GM19328 (cell line): ENCODE measurements around the gene PLCB4.

Experiments
- ATAC-seq: cut with Tn5 transposase; IDR thresholded peaks from one replicate; pipeline ENCODE4 v1.9.1; 2021; ENCODE audit warnings: mild to moderate bottlenecking, moderate library complexity; ENCODE audit not compliant: unreplicated experiment

The PLCB4 gene

GRCh38 chr20:9390441-9390840, 321.6 kb downstream of the PLCB4 start:
- no peak for ATAC-seq

GRCh38 chr20:9392892-9393857, 324.3 kb downstream of the PLCB4 start:
- ATAC-seq: no peak

- no peak for ATAC-seq
These were observed 327.1 kb downstream of the PLCB4 start for GRCh38 chr20:9395971-9396370.

DNA sequence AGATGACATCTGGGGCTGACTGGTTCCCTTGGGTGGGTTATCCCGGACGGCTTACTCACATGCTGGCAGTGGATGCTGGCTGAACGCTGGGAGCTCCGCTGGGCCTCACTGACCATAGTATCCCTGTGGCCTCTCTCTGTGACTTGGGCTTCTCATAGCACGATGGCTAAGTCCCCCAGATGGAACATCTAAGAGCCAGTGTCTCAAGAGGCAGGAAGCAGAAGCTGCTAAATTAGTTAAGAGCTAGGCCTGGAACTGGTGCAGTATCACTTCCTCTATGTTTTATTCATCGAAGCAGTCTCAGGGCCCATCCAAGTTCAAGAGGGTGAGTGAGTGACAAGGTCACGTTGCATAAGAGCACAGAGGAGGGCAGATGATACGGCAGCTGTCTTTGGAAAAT, 329.0 kb downstream of the PLCB4 start:
- peak; percentile 89 for ATAC-seq

GRCh38 chr20:9398882-9399281, 330.0 kb downstream of the PLCB4 start:
- no peak for ATAC-seq

DNA sequence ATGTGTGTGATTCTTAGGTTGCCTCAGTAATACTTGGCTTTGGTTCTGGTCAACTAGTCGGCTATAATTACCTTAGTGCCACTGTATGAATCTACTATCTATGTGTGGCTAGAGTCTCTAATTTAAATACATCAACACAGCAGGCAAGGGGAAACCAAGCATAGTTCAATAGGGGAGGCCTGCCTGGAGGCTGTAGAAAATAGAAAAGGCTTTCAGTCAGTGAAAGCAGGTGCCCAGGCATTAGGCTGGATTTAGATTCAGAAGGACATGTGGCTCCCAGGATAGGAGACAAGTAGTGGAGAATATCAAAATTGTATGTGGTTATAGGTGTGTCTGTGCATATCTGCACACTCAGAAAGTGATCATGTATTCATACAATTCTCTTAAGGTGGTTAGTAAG, 330.4 kb downstream of the PLCB4 start:
- ATAC-seq: no peak

GRCh38 chr20:9400171-9401025, 331.5 kb downstream of the PLCB4 start:
- no peak for ATAC-seq

- no peak for ATAC-seq
These were observed 332.5 kb downstream of the PLCB4 start for GRCh38 chr20:9401371-9401770.

DNA sequence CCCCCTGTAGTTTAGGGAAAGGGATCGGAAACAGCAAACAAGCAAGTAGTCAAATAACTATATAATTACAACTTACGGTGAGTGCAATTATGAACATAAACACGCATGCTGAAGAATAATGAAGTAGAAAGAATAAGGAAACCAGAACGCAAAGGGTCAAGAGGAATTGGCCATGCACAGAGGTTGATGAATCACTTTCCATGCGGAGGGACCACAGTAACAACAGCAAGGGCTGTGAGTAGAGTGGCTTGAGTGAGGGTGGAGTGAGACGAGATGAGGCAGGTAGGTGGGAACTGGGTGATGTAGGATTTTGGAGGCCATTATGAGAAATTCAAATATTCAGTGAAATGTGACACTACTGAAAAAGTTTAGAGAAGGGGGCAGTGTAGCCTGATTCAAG, 333.3 kb downstream of the PLCB4 start:
- no peak for ATAC-seq

DNA sequence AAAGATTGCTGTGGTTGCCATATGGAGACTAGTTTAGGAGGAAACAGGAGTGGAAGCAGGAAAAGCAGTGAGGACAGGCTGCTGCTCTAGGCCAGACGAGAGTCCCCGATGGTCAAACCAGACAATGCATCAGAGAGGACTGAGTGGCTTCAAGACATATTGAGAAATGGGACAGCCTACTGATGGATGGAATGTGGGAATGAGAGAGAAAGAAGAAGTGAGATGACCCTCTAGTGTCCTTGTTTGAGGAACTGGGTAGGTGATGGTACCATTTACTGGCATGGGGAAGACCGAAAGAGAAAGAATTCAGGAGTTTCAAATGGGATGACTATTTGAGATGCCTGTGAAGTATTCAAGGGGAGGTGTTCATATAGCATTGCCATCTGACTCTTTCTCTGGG, 333.7 kb downstream of the PLCB4 start:
- no peak for ATAC-seq

DNA sequence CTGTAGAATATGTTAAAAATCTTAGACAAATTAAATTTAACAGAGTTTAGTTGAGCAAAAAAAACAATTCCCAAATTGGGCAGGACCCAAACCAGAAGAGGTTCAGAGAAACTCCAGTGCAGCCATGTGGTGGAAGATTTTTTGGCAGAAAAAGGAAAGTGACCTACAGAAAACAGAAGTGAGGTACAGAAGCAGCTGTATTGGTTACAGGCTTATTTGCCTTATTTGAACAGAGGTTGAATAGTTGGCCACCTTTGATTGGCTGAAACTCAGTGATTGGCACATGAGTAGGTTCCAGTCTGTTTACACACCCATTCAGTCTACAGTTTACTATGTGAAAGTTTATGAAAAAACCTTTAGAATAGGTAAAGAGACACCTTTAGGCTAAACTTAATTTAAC, 334.6 kb downstream of the PLCB4 start:
- ATAC-seq: peak; percentile 42

DNA sequence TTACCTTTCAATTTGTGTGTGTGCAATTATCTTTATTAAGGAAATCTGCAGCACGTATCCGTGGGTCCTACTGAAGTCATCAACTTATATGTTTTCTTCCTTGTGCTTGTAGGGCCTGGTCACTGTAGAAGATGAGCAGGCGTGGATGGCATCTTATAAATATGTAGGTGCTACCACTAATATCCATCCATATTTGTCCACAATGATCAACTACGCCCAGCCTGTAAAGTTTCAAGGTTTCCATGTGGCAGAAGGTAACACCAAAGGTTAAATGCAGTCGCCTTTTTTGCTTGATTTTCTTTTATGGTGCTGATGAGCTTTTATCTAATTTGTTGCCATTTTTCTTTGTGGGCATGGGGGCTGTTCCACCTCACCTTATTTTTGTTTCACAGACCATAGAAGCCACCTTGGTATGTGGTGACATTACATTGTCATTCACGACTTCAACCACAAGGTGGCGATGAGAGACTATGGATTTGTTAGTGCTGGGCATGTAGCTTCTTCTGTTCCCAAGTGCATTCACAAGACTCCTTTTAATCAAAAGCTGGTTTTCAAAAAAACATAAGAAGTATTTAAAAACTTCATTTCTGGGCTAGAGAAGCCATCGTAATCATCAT, 339.0 kb downstream of the PLCB4 start:
- no peak for ATAC-seq

DNA sequence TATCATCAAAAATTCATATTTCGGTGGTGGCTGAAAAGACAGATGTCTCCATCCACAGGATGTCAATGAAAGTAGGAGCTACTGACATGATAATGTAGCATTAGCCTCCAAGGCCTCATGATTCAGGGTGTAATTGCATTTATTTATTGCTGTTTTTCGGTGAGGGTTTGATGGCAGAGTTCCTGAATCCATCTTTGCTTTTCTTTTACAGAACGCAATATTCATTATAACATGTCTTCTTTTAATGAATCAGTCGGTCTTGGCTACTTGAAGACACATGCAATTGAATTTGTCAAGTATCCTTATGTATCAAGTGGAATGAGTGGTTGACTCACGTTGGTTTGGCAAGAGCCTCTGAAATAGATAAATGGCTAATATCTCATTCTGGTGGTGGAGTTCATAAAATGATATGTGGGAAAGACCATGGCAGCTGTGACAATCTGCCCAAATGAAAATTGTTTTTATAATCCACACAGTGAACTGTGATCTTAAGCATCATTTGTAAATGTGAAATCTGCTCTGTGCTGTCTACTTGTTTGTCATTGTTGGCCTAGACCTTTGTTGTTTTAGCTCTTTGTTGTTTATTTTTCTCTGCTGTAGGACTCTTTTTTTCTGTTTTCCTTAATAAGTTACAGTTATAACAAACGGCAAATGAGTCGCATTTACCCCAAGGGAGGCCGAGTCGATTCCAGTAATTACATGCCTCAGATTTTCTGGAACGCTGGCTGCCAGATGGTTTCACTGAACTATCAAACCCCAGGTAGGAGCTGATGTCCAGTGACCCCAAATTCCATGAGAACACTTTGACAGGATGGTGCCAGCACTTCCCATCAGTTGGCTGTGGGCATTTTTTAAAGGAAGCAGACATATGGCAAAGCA, 339.8 kb downstream of the PLCB4 start:
- no peak for ATAC-seq

- ATAC-seq: no peak
These were observed 340.5 kb downstream of the PLCB4 start for GRCh38 chr20:9409352-9409751.

GRCh38 chr20:9409981-9410380, 341.1 kb downstream of the PLCB4 start:
- ATAC-seq: no peak

DNA sequence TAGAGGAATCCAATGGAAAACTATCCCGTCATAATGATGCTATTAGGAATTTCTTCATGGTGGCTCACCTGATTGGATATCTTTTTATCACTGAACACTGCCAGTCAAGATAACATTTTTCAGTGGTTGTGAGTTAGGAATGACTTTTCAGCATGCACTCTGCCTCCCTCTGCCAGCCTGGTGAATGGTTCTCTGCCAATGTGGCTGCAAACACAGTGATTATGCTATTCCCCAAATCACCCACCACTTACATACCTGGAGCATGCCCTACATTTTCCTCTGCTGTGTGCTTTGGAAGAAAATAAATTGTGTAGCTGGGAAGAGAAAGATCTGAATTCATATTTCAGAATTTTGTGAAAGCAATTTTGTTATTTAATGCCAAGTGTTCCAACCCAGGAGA, 342.9 kb downstream of the PLCB4 start:
- ATAC-seq: no peak

DNA sequence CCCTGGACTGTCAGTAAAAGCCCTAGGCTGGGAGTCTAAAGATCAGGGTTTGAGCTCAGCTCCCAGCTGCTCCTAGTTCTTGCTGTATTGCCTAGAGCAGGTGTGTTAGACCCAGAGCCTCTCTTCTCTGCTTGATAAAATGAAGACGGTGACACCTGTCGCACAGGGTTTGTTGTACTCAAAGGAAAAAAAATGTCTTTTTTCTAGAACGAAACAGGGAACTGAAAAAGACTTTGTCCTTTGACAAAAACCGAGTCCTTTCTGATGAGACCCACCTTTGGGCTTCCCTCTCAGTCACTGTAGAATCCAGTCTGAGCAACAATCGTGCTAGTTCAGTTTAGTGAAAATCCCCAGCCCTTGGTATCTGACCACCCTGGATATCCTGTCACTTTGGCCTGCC, 343.4 kb downstream of the PLCB4 start:
- peak; percentile 86 for ATAC-seq

DNA sequence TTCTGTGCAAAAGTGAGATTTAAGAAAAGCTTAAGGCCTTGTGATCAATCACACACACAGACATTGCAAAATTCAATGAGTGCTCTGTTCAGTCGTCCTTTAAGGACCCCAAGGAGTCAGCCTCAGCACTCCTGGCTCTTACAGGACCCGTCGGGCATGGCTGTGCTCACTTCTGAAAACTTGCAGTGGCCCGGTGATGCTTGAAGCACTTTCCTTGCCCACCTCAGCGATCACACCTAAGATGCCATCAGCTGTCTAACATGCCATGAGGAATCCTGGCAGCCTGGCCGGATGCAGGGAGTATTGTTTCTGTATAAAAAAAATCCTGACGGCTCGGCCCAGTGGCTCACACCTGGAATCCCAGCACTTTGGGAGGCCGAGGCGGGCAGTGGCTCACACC, 344.1 kb downstream of the PLCB4 start:
- ATAC-seq: no peak

DNA sequence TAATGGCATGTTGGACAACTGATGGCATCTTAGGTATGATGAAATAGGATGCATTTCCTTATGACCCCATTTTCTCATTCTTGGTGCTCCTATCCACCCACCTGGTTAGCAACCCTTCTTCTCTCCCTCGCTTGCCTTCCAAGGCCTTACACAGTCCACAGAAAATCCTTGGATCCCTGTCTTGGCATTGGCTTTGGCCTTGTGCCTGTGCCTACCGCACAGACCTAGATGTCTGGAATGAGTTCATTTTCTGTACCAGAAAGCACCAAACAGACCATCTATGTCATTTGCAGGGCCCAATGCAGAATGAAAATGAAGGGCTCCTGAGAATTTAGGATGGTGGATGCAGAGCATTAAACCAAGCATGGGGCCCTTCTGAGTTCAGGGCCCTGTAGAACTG, 346.5 kb downstream of the PLCB4 start:
- ATAC-seq: no peak

- ATAC-seq: no peak
These were observed 347.5 kb downstream of the PLCB4 start for GRCh38 chr20:9416421-9416820.
